Measurements from ENCODE around the gene TRPM8. TPM values are rescaled to one million over a fixed set of nuclear protein-coding genes. Genes with fewer than 3 reads are reported as not detected.

TRPM8 gene
- total and polyA plus RNA-seq, 12 donors: not detected

GRCh38 chr2:233944269-233944668 is 27.1 kb downstream of the TRPM8 start:
- DNase-seq (no peak), ATAC-seq (no peak)
- no peak for TF ChIP-seq CTCF (IDR thresholded peaks at IDR 0.05)
- Histone ChIP-seq H3K4me1 (no peaks in the 10 kb centered on the region), H3K27ac (no peak overlapping the region), H3K27me3 (peaks cover 0 to 65% (median 27%) of the 10 kb centered on the region in 7 donors), H3K9me3 (peaks cover 0 to 22% (median 0%) of the 10 kb centered on the region in 11 donors), H3K4me3 (no peak overlapping the region), H3K36me3 (no peaks in the 10 kb centered on the region)
- 87 to 90% methylated on average over 1 of the region's 1 CpG for WGBS, 2 donors
- intact Hi-C loops (cut with DNase I): no loop called here

GRCh38 chr2:233944722-233945121 is 27.5 kb downstream of the TRPM8 start:
- H3K4me1 ChIP-seq: no peaks in the 10 kb centered on the region
- DNase-seq: no peak
- WGBS, 2 donors: 61 to 68% methylated on average over 1 of the region's 1 CpG
- H3K4me3 ChIP-seq: no peak overlapping the region
- intact Hi-C loops (cut with DNase I): no loop called here
- H3K36me3 ChIP-seq: no peaks in the 10 kb centered on the region
- ATAC-seq: no peak
- peaks cover 0 to 22% (median 0%) of the 10 kb centered on the region in 11 donors for H3K9me3 ChIP-seq
- no peak overlapping the region for H3K27ac ChIP-seq
- no peak for TF ChIP-seq CTCF (IDR thresholded peaks at IDR 0.05)
- peaks cover 0 to 61% (median 22%) of the 10 kb centered on the region in 7 donors for H3K27me3 ChIP-seq

- peaks cover 0 to 56% (median 18%) of the 10 kb centered on the region in 7 donors for H3K27me3 ChIP-seq
- no peaks in the 10 kb centered on the region for H3K36me3 ChIP-seq
- H3K4me1 ChIP-seq: no peaks in the 10 kb centered on the region
- peaks cover 0 to 22% (median 0%) of the 10 kb centered on the region in 11 donors for H3K9me3 ChIP-seq
- H3K27ac ChIP-seq: no peak overlapping the region
- ATAC-seq: no peak
- no peak for DNase-seq
- 92 to 98% methylated on average over 3 of the region's 3 CpGs for WGBS, 2 donors
- TF ChIP-seq CTCF (IDR thresholded peaks at IDR 0.05): no peak
- intact Hi-C loops (cut with DNase I): no loop called here
- no peak overlapping the region for H3K4me3 ChIP-seq
Measured at GRCh38 chr2:233945146-233945545, 28.0 kb downstream of the TRPM8 start.

DNA sequence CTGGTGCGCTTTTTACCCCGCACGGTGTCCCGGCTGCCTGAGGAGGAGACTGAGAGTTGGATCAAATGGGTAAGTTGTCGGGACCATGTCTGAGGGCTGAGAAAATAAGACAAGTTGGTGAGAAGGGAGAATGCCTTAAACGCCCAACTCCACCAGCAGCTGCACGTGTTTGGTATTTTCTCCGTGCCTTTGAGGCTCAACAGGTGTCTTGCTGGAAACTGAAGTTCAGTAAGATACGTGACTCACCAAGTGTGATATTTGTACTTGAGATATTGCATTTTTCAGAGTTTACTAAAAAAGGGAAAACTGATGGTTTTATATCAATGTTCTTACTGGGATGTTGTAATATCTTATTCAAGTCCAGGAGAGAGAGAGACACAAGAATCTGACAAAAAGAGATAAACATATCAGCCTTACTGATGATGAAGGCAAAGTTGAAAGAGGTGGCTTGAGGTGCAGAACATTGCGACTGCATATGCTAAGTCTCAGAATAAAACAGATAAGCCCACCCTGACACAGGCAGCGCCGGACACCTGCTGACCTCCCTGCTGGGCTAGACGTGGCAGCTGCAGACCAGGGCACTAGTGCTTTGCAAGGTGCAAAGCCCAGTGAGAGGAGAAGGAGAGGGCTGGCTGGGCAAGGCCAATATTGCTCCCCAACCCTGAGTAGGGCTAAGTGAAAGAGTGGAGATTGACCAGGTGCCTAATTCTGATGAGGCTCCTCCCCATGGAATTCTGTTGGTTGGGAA is 33.1 kb downstream of the TRPM8 start:
- Histone ChIP-seq H3K4me3 (no peak overlapping the region), H3K27me3 (peaks cover 0 to 45% (median 16%) of the 10 kb centered on the region in 7 donors), H3K36me3 (no peaks in the 10 kb centered on the region), H3K27ac (no peak overlapping the region), H3K4me1 (no peaks in the 10 kb centered on the region), H3K9me3 (peaks cover 0 to 3% (median 0%) of the 10 kb centered on the region in 11 donors)
- intact Hi-C loops (cut with DNase I): no loop called here
- no peak for ATAC-seq
- no peak for DNase-seq
- 79 to 80% methylated on average over 13 of the region's 13 CpGs for WGBS, 2 donors
- no peak for TF ChIP-seq CTCF (IDR thresholded peaks at IDR 0.05)

Measured in heart right ventricle (tissue), 16 donors.